Epithelial cell of proximal tubule (primary cell): ENCODE results near the gene WNT7B. TPM values are rescaled to one million over a fixed set of nuclear protein-coding genes. Genes with fewer than 3 reads are reported as not detected.
A peak's percentile ranks its signal among the peaks of the same experiment; 100 is the strongest.
"Not testable (repeated sequence)": the region's sequence is repeated elsewhere in the genome, so short reads cannot be mapped to it uniquely, and the experiment has no call there.

Experiments used
- DNase-seq: peaks from one replicate; pipeline ENCODE4 v3.0.0-alpha.2; 2011; ENCODE audit warnings: low read depth
- H3K4me3 ChIP-seq: 2 replicates; pipeline ENCODE4 v1.5.1; 2011; ENCODE audit warnings: low read depth, mild to moderate bottlenecking, low read length
- total RNA-seq: library from RNA; depleted of rRNA; stranded (reverse); fragments of >200 nt; gene quantifications from 2 replicates; pipeline ENCODE4 v1.2.3, GENCODE V29; 2015
- TF ChIP-seq, protein P1 (sequence below): conservative IDR thresholded peaks from 2 replicates; pipeline ENCODE4 v1.5.1; 2012; ENCODE audit warnings: low read depth, mild to moderate bottlenecking, low read length

Gene WNT7B
- total RNA-seq, 1 donor from 2014 or later: 30.1 TPM

DNA sequence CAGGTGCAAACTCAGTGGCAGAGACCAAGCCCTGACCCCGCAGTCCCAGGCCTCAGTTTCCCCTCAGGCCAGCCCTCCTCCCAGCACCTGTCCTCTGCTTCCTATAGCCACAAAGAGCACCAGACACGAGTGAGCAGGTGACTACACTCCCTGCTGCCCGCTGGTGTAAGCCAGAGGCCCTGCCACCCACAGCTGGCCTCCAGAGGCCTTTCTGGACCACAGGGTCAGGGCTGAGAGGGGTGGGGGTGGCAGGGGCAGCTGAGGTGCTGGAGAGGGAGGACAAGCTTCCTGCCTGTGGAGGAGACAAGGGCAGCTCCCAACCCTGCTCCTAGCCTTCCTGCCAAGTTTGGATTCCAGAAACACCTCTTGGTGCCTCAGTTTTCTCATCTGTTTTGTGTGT lies 31.3 kb upstream of the WNT7B start:
- TF ChIP-seq, protein P1, sequence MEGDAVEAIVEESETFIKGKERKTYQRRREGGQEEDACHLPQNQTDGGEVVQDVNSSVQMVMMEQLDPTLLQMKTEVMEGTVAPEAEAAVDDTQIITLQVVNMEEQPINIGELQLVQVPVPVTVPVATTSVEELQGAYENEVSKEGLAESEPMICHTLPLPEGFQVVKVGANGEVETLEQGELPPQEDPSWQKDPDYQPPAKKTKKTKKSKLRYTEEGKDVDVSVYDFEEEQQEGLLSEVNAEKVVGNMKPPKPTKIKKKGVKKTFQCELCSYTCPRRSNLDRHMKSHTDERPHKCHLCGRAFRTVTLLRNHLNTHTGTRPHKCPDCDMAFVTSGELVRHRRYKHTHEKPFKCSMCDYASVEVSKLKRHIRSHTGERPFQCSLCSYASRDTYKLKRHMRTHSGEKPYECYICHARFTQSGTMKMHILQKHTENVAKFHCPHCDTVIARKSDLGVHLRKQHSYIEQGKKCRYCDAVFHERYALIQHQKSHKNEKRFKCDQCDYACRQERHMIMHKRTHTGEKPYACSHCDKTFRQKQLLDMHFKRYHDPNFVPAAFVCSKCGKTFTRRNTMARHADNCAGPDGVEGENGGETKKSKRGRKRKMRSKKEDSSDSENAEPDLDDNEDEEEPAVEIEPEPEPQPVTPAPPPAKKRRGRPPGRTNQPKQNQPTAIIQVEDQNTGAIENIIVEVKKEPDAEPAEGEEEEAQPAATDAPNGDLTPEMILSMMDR: no peak
- DNase-seq: no peak
- no peak overlapping the region for H3K4me3 ChIP-seq

DNA sequence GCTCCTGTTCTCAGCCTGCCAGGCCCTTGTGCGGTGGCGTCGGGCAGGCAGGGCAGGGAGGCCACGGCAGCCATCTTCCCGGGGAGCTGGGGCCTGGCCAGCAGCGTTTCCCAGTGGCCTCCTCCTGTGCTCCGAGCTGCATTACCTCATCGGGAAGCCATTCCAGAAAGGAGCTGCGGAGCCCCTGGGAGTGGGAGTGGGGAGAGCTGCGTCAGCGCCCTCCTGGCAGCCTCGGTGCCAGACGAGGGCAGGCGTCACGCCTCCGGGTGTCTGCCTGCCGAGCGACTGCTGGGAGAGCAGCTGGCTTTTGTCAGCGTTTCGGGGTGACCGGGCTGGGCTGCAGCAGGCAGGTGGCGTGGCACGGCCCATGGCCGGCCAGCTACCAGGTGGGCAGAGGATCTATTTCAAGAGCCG lies 30.9 kb upstream of the WNT7B start:
- H3K4me3 ChIP-seq: no peak overlapping the region
- TF ChIP-seq, protein P1: no peak
- DNase-seq: peak; percentile 61

DNA sequence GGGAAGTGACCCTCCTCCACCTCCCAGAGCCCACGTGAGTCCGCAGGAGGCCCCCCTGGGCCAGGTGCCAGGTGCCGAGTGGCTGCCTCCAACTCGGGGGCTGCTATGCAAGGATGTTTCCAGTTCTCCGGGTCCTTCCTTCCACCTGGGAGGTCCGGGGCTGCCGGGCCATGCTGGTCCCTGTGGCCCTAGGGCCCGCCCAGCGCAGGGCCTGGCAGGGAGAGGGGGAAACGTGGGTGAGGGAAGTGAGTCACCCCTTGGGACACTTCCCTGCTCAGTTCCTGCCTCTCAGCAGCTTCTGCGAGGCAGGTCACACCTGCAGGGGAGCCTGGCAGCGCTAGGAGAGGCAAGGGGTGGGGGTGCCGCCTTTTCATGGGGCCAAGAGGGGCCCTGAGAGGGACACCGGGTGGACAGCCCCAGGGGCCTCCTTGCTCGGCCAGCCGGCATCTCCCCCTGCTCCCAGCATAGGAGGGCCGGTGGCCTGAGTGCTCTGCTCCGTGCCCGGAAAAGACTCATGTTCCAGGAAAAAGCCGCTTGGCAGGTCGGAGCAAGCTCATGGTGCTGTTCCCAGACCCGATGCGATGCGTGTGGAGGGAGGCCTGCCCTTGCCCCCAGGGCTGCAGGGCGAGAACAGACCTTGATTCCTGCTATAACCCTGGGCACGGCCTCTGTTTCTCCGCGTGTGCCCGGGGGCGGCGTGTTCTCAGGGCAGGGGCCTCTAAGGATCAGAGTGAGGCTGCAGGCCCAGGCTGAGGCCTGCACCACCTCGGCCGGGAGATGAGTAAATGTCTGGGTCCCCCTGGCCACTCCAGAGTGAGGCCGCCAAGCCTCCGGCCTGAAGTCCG lies 30.3 kb upstream of the WNT7B start:
- peak overlapping the region; percentile 48 for H3K4me3 ChIP-seq
- TF ChIP-seq, protein P1: no peak
- DNase-seq: peak; percentile 43

DNA sequence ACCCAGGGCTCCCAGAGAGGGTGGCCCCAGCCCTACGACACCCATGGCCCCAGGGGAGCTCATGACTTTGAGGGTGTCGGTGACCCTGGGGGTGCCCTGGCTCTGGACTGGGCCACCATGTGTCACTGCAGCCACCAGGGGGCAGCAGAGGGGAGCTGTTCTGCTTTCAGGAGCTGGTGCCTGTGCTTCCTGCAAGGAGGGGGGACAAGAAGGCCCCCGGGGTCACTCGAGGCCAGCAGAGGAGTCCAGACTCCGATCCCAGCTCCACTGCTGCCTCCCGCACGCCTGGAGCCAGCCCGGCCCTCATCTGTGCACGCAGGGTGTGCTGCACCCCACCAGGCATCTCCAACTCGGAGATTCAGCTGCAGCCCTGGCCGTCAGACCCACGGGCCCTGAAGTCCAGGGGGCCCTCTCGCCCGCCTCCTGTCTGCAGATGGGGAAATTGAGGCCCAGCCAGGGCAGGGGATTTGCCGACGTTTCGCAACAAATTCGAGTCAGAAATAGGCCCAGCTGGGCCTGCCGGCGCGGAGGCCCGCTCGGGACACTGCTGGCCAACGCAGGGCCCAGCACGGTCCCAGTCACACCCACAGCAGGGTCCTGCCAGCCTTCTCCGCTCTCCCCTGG lies 29.5 kb upstream of the WNT7B start:
- peak; percentile 55 for DNase-seq
- peak overlapping the region; percentile 48 for H3K4me3 ChIP-seq
- TF ChIP-seq, protein P1: peak; percentile 89

DNA sequence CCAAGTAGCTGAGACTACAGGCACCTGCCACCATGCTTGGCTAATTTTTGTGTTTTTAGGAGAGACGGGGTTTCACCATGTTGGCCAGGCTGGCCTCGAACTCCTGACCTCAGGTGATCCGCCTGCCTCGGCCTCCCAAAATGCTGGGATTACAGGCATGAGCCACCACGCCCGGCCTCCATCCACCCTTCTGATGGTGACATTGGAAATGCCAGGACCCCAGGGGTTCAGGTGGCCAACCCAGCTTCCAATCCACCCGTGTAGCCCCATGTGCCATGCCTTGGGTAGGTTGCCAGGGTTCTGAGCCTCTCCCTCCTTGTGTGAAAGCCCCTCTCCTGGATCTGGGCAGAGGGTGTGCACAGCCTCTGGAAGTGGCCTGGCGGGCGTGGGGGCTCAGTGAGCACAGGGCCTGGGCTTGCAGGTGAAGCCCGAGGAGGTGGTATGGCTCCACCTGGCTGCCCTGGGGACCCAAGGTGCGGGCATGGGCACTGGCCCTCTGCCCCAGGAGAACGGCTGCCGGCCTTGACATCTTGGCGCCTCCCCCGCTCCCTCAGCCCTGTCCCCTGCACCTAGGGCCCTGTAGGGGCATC lies 28.2 kb upstream of the WNT7B start:
- H3K4me3 ChIP-seq, DNase-seq: not testable (repeated sequence)

DNA sequence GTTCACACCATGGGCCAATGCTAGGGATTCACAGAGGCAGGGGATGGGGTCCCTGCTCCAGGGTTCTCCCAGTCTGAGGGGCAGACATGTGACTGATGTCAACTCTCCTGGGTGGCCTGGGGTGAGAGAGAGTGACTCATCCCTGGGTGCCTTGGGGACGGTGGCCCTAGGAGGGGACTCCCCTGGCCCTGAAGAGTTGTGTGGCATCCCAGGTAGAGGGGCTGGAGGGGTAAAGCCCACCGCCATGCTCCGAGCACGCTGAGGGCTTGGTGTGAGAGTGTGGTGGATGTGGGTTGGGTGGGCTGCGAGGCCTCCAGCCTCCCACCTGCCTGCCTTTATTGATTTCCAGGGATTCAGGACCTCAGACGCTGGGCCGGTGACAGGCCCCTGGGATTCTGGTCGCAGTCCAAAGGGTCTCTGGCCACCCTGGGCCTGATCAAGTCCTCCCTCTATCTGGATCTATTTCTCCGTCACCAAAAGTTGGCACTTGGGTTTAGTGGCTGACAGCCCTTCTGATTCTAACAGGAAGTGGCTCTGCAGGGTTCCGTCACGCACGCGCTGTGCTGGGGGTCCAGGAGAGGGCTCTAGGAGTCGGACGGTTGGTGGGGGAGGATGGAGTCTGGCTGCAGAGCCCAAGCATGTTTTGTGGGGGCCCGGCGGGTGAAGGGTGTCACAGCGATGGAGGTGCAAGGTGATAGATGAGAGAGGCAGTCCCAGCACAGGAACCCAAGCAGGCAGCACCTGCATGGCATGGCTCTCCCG lies 27.3 kb upstream of the WNT7B start:
- H3K4me3 ChIP-seq: no peak overlapping the region
- TF ChIP-seq, protein P1: no peak
- DNase-seq: no peak
